Calu3 (cell line): ENCODE data around the gene PTPRN2. TPM values are rescaled to one million over a fixed set of nuclear protein-coding genes. Genes with fewer than 3 reads are reported as not detected.

Experiments used
- BruUV-seq: library from RNA; stranded (reverse); fragments of 400-500 nt; replicated peaks from 2 replicates; lab custom pipeline; 2021; lab: Mats Ljungman, UMichigan
- CTCF ChIA-PET: fragments of 300-600 bp; sonication (Branson Sonifier 250); formaldehyde crosslinking; loops from one replicate; lab custom pipeline; 2022; ENCODE audit warnings: antibody characterized with exemption; lab: Charles Lee
- DNase-seq: peaks from one replicate; pipeline ENCODE4 v3.0.0; 2022
- H3K27ac Mint-ChIP-seq: one replicate; pipeline ENCODE4 v1.8.0; 2022; ENCODE audit warnings: mixed read lengths; ENCODE audit not compliant: unreplicated experiment
- H3K27me3 Mint-ChIP-seq: one replicate; pipeline ENCODE4 v1.8.0; 2022; ENCODE audit warnings: mixed read lengths; ENCODE audit not compliant: unreplicated experiment
- H3K36me3 Mint-ChIP-seq: one replicate; pipeline ENCODE4 v1.8.0; 2022; ENCODE audit warnings: mild to moderate bottlenecking, moderate library complexity, mixed read lengths; ENCODE audit not compliant: insufficient read depth, unreplicated experiment
- H3K4me1 Mint-ChIP-seq: one replicate; pipeline ENCODE4 v1.8.0; 2022; ENCODE audit warnings: mild to moderate bottlenecking, low read depth, mixed read lengths; ENCODE audit not compliant: unreplicated experiment
- H3K4me3 Mint-ChIP-seq: one replicate; pipeline ENCODE4 v1.8.0; 2022; ENCODE audit warnings: mild to moderate bottlenecking, low read depth, moderate library complexity, mixed read lengths; ENCODE audit not compliant: unreplicated experiment
- H3K9me3 Mint-ChIP-seq: one replicate; pipeline ENCODE4 v1.8.0; 2022; ENCODE audit warnings: low read depth, mixed read lengths; ENCODE audit not compliant: unreplicated experiment
- intact Hi-C: fragments of 100-400 bp; cut with micrococcal nuclease; formaldehyde crosslinking; loops from one replicate; pipeline ENCODE4 v1.10.0; 2022; ENCODE audit not compliant: unreplicated experiment
- total RNA-seq: library from RNA; stranded (reverse); gene quantifications from 2 replicates; pipeline ENCODE4 v1.2.3, GENCODE V29; 2022
- TF ChIP-seq, protein P1 (sequence below): fragments of 200-600 bp; IDR thresholded peaks from one replicate; pipeline ENCODE4 v1.8.0; 2022; ENCODE audit warnings: antibody characterized with exemption; ENCODE audit not compliant: unreplicated experiment

Gene PTPRN2
- total RNA-seq, 1 experiment from 2014 or later: 2.0 TPM

DNA sequence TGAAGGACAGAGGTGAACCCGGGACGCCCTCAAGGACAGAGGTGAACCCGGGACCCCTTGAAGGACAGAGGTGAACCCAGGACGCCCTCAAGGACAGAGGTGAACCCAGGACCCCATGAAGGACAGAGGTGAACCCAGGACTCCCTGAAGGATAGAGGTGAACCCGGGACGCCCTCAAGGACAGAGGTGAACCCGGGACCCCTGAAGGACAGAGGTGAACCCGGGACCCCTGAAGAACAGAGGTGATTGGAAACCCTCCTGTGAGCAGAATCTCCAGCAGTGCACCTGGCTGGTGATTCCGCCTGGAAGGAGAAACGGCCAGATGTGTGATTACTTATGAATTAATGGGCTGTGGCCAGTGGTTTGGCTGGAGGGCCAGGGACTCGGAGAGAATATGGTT is 272.3 kb downstream of the PTPRN2 start:
- Mint-ChIP-seq H3K27ac (no peak overlapping the region), H3K4me3 (no peak overlapping the region)

GRCh38 chr7:158314394-158314793 is 273.2 kb downstream of the PTPRN2 start:
- Mint-ChIP-seq H3K4me1 (no peaks in the 10 kb centered on the region), H3K9me3 (peaks cover 21% of the 10 kb centered on the region), H3K4me3 (no peak overlapping the region), H3K27me3 (no peaks in the 10 kb centered on the region), H3K36me3 (no peaks in the 10 kb centered on the region), H3K27ac (no peak overlapping the region)
- TF ChIP-seq, protein P1, sequence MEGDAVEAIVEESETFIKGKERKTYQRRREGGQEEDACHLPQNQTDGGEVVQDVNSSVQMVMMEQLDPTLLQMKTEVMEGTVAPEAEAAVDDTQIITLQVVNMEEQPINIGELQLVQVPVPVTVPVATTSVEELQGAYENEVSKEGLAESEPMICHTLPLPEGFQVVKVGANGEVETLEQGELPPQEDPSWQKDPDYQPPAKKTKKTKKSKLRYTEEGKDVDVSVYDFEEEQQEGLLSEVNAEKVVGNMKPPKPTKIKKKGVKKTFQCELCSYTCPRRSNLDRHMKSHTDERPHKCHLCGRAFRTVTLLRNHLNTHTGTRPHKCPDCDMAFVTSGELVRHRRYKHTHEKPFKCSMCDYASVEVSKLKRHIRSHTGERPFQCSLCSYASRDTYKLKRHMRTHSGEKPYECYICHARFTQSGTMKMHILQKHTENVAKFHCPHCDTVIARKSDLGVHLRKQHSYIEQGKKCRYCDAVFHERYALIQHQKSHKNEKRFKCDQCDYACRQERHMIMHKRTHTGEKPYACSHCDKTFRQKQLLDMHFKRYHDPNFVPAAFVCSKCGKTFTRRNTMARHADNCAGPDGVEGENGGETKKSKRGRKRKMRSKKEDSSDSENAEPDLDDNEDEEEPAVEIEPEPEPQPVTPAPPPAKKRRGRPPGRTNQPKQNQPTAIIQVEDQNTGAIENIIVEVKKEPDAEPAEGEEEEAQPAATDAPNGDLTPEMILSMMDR: no peak
- BruUV-seq: no TSS peak
- CTCF ChIA-PET: no interaction called here
- intact Hi-C loops: no loop called here
- no peak for DNase-seq

More for the DNA sequence above, 272.3 kb downstream of the PTPRN2 start:
- DNase-seq: no peak
- CTCF ChIA-PET: no interaction called here
- peaks cover 20% of the 10 kb centered on the region for H3K9me3 Mint-ChIP-seq
- intact Hi-C loops: no loop called here
- no peaks in the 10 kb centered on the region for H3K27me3 Mint-ChIP-seq
- peaks cover 1% of the 10 kb centered on the region for H3K36me3 Mint-ChIP-seq
- no TSS peak for BruUV-seq
- TF ChIP-seq, protein P1: no peak
- H3K4me1 Mint-ChIP-seq: no peaks in the 10 kb centered on the region

GRCh38 chr7:158313931-158314330 is 273.7 kb downstream of the PTPRN2 start:
- no peak for DNase-seq
- TF ChIP-seq, protein P1: no peak
- Mint-ChIP-seq H3K27ac (no peak overlapping the region), H3K4me1 (no peaks in the 10 kb centered on the region), H3K27me3 (no peaks in the 10 kb centered on the region), H3K36me3 (no peaks in the 10 kb centered on the region), H3K4me3 (no peak overlapping the region), H3K9me3 (peaks cover 21% of the 10 kb centered on the region)
- CTCF ChIA-PET: no interaction called here
- intact Hi-C loops: no loop called here
- no TSS peak for BruUV-seq

DNA sequence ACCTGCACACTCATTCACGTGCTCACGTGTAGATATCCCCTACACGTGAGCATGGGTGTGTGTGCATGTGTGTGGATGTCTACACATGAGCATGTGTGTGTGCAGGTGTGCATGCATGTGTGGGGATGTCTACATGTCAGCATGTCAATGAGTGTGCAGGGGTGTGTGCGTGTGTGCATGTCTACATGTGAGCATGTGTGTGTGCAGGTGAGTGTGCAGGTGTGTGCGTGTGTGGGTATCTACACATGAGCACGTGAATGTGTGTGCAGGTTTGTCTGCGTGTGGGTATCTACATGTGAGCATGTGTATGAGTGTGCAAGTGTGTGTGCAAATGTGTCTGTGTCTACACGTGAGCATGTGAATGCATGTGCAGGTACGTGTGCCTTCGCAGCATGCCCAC is 274.8 kb downstream of the PTPRN2 start:
- TF ChIP-seq, protein P1: no peak
- Mint-ChIP-seq H3K27ac (no peak overlapping the region), H3K9me3 (peaks cover 21% of the 10 kb centered on the region), H3K27me3 (no peaks in the 10 kb centered on the region), H3K36me3 (no peaks in the 10 kb centered on the region), H3K4me1 (no peaks in the 10 kb centered on the region), H3K4me3 (no peak overlapping the region)
- BruUV-seq: no TSS peak
- CTCF ChIA-PET: no interaction called here
- intact Hi-C loops: no loop called here
- no peak for DNase-seq
